ENCODE data around the gene COMP.

COMP gene

GRCh38 chr19:18742324-18742723, 48.8 kb downstream of the COMP start:
- DNase-seq (ENCODE audit: low read depth, low spot score) = no peak
- POLR2A ChIA-PET = no interaction called here
- no peak for TF ChIP-seq CTCF (IDR thresholded peaks at IDR 0.05; ENCODE audit: insufficient read depth, low read length, missing control alignments)
- CTCF ChIA-PET = no interaction called here
- H3K4me3 ChIP-seq (ENCODE audit: low read depth, low read length) = no peak overlapping the region

GRCh38 chr19:18741124-18742121, 49.7 kb downstream of the COMP start:
- ChIA-PET POLR2A (no interaction called here), CTCF (interaction anchor here (1.2 kb wide), 1 partner anchor 106 kb away, joined by 4 read pairs; no protein-coding TSS in a partner anchor)
- no peak for DNase-seq (ENCODE audit: low read depth, low spot score)
- TF ChIP-seq CTCF (IDR thresholded peaks at IDR 0.05; ENCODE audit: insufficient read depth, low read length, missing control alignments) = no peak
- H3K4me3 ChIP-seq (ENCODE audit: low read depth, low read length) = no peak overlapping the region

- ChIA-PET CTCF (no interaction called here), POLR2A (no interaction called here)
- TF ChIP-seq CTCF (IDR thresholded peaks at IDR 0.05; ENCODE audit: insufficient read depth, low read length, missing control alignments) = no peak
- no peak for DNase-seq (ENCODE audit: low read depth, low spot score)
- no peak overlapping the region for H3K4me3 ChIP-seq (ENCODE audit: low read depth, low read length)
These were observed 52.0 kb downstream of the COMP start for GRCh38 chr19:18738961-18739690.

- no peak for DNase-seq (ENCODE audit: low read depth, low spot score)
- H3K4me3 ChIP-seq (ENCODE audit: low read depth, low read length) = no peak overlapping the region
- TF ChIP-seq CTCF (IDR thresholded peaks at IDR 0.05; ENCODE audit: insufficient read depth, low read length, missing control alignments) = no peak
- CTCF ChIA-PET = interaction anchor here (1.2 to 1.4 kb wide), 2 partner anchors 14 to 110 kb away, joined by 4 read pairs; no protein-coding TSS in a partner anchor
- POLR2A ChIA-PET = no interaction called here
These were observed 53.2 kb downstream of the COMP start for GRCh38 chr19:18737954-18738351.

- CTCF ChIA-PET = interaction anchor here (0.8 to 1.4 kb wide), 3 partner anchors 13 to 110 kb away, joined by 3 to 4 read pairs (median 4); no protein-coding TSS in a partner anchor
- POLR2A ChIA-PET = no interaction called here
- H3K4me3 ChIP-seq (ENCODE audit: low read depth, low read length) = no peak overlapping the region
- TF ChIP-seq CTCF (IDR thresholded peaks at IDR 0.05; ENCODE audit: insufficient read depth, low read length, missing control alignments) = no peak
- no peak for DNase-seq (ENCODE audit: low read depth, low spot score)
These were observed 53.7 kb downstream of the COMP start for GRCh38 chr19:18737337-18737953.

All from AG04449 (cell line).